GM21576 (cell line): ENCODE data around the gene SIL1.

Experiments
- ATAC-seq: cut with Tn5 transposase; IDR thresholded peaks from one replicate; pipeline ENCODE4 v1.9.1; 2021; ENCODE audit warnings: mild to moderate bottlenecking, moderate library complexity; ENCODE audit not compliant: unreplicated experiment

Gene SIL1

GRCh38 chr5:138986186-138986800 lies 211.9 kb downstream of the SIL1 start:
- no peak for ATAC-seq

GRCh38 chr5:138985683-138986082 lies 212.5 kb downstream of the SIL1 start:
- ATAC-seq = no peak

- ATAC-seq = no peak
These were observed 212.9 kb downstream of the SIL1 start for GRCh38 chr5:138985256-138985655.

GRCh38 chr5:138983984-138984383 lies 214.2 kb downstream of the SIL1 start:
- ATAC-seq = no peak

- ATAC-seq = no peak
These were observed 216.6 kb downstream of the SIL1 start for GRCh38 chr5:138981586-138981985.

- ATAC-seq = no peak
These were observed 217.0 kb downstream of the SIL1 start for GRCh38 chr5:138981131-138981530.

GRCh38 chr5:138980441-138980840 lies 217.7 kb downstream of the SIL1 start:
- ATAC-seq = no peak

- no peak for ATAC-seq
These were observed 218.4 kb downstream of the SIL1 start for GRCh38 chr5:138979684-138980280.

GRCh38 chr5:138978581-138978980 lies 219.6 kb downstream of the SIL1 start:
- ATAC-seq = no peak

- no peak for ATAC-seq
These were observed 220.1 kb downstream of the SIL1 start for GRCh38 chr5:138978080-138978479.

- no peak for ATAC-seq
These were observed 222.9 kb downstream of the SIL1 start for GRCh38 chr5:138975098-138975847.

GRCh38 chr5:138974227-138975063 lies 223.7 kb downstream of the SIL1 start:
- no peak for ATAC-seq

- no peak for ATAC-seq
These were observed 225.3 kb downstream of the SIL1 start for GRCh38 chr5:138972836-138973235.

- no peak for ATAC-seq
These were observed 225.9 kb downstream of the SIL1 start for GRCh38 chr5:138972230-138972629.

- no peak for ATAC-seq
These were observed 228.7 kb downstream of the SIL1 start for GRCh38 chr5:138969323-138970002.

- no peak for ATAC-seq
These were observed 229.6 kb downstream of the SIL1 start for GRCh38 chr5:138968601-138969000.

GRCh38 chr5:138967791-138968448 lies 230.2 kb downstream of the SIL1 start:
- no peak for ATAC-seq

- ATAC-seq = no peak
These were observed 231.8 kb downstream of the SIL1 start for GRCh38 chr5:138966236-138966985.

GRCh38 chr5:138965626-138966025 lies 232.5 kb downstream of the SIL1 start:
- ATAC-seq = no peak
